HepG2 (cell line): ENCODE data around the gene SPOP. TPM values are rescaled to one million over a fixed set of nuclear protein-coding genes. Genes with fewer than 3 reads are reported as not detected.

Experiments
- ARID5B ChIP-seq: IDR thresholded peaks from 2 replicates; pipeline ENCODE4 v1.4.0; 2020; ENCODE audit warnings: mild to moderate bottlenecking, missing genetic modification reagents
- CHCHD3 ChIP-seq: sonication (generic); formaldehyde crosslinking; IDR thresholded peaks from 2 replicates; pipeline ENCODE4 v1.8.0; 2022; ENCODE audit warnings: mild to moderate bottlenecking, missing genetic modification reagents, moderate library complexity
- ELK4 ChIP-seq: sonication (generic); formaldehyde crosslinking; IDR thresholded peaks from 2 replicates; pipeline ENCODE4 v1.9.0; 2021; ENCODE audit warnings: missing genetic modification reagents, borderline replicate concordance
- FOXM1 ChIP-seq: sonication (generic); formaldehyde crosslinking; IDR thresholded peaks from 2 replicates; pipeline ENCODE4 v1.5.0; 2020; ENCODE audit warnings: missing genetic modification reagents
- HIC2 ChIP-seq: sonication (generic); formaldehyde crosslinking; IDR thresholded peaks from 2 replicates; pipeline ENCODE4 v1.9.0; 2022; ENCODE audit warnings: low read depth, missing genetic modification reagents
- HMGXB4 ChIP-seq, 2 experiments: sonication (generic) in 1 of 2; formaldehyde crosslinking in 1 of 2; IDR thresholded peaks; 2 replicates each; pipeline versions ENCODE4 v1.4.0 to v1.6.1; 2018 to 2020; ENCODE audit warnings: missing genetic modification reagents in 2 of 2, borderline replicate concordance in 1 of 2, low read depth in 1 of 2, mild to moderate bottlenecking in 1 of 2, missing biosample characterization in 1 of 2
- IKZF5 ChIP-seq: IDR thresholded peaks from 2 replicates; pipeline ENCODE4 v1.6.1; 2018; ENCODE audit warnings: missing genetic modification reagents, mild to moderate bottlenecking, missing compliant biosample characterization
- KDM5B ChIP-seq: sonication (generic); formaldehyde crosslinking; IDR thresholded peaks from 2 replicates; pipeline ENCODE4 v1.4.0; 2020; ENCODE audit warnings: missing genetic modification reagents, mild to moderate bottlenecking, borderline replicate concordance
- NFYC ChIP-seq: IDR thresholded peaks from 2 replicates; pipeline ENCODE4 v1.6.1; 2016; ENCODE audit warnings: missing genetic modification reagents, missing compliant biosample characterization
- SPEN ChIP-seq: sonication (generic); formaldehyde crosslinking; IDR thresholded peaks from 2 replicates; pipeline ENCODE4 v1.5.1; 2020; ENCODE audit warnings: low read depth, mild to moderate bottlenecking, missing genetic modification reagents
- STAG1 ChIP-seq: sonication (generic); formaldehyde crosslinking; IDR thresholded peaks from 2 replicates; pipeline ENCODE4 v1.4.0; 2020; ENCODE audit warnings: missing genetic modification reagents
- ZKSCAN1 ChIP-seq: fragments of 150-350 bp; IDR thresholded peaks from 2 replicates; pipeline ENCODE4 v1.6.1; 2014; ENCODE audit warnings: low read length
- ZNF205 ChIP-seq: IDR thresholded peaks from 2 replicates; pipeline ENCODE4 v1.6.1; 2018; ENCODE audit warnings: missing biosample characterization, missing genetic modification reagents
- ZNF235 ChIP-seq: sonication (generic); formaldehyde crosslinking; IDR thresholded peaks from 2 replicates; pipeline ENCODE4 v1.8.1; 2023; ENCODE audit warnings: mild to moderate bottlenecking, missing genetic modification reagents, borderline replicate concordance
- ZNF33B ChIP-seq: sonication (generic); formaldehyde crosslinking; IDR thresholded peaks from 2 replicates; pipeline ENCODE4 v1.5.1; 2020; ENCODE audit warnings: mild to moderate bottlenecking, missing genetic modification reagents
- ZNF691 ChIP-seq: sonication (generic); formaldehyde crosslinking; IDR thresholded peaks from 2 replicates; pipeline ENCODE4 v1.4.0; 2020; ENCODE audit warnings: missing genetic modification reagents, low read depth, mild to moderate bottlenecking, borderline replicate concordance
- polyA plus RNA-seq, 8 experiments: library from polyadenylated mRNA; depleted of rRNA in 3 of 8; stranded (reverse) in 7 of 8; unstranded in 1 of 8; fragments of >200 nt; fragmentation: Illumina TruSeq in 4 of 8; extraction: Trizol in 4 of 8; gene quantifications; 2 replicates each; pipeline versions ENCODE4 v1.2.1 to v1.2.3, GENCODE V29; 2011 to 2016; ENCODE audit warnings: low read depth in 4 of 8, missing spikeins in 1 of 8, mixed read lengths in 1 of 8; ENCODE audit not compliant: insufficient read depth in 1 of 8
- total RNA-seq, 5 experiments: library from RNA; depleted of rRNA; stranded (reverse); fragments of >200 nt; fragmentation: Illumina TruSeq; extraction: Trizol; gene quantifications; 2 replicates each; pipeline ENCODE4 v1.2.3, GENCODE V29; 2016; ENCODE audit warnings: low read depth in 1 of 5

Gene SPOP
- total and polyA plus RNA-seq, 2 of the 13 experiments (the other 11 are each of a cell fraction or from before 2014, with no cell fraction given), result 52.8 to 60.8 TPM

GRCh38 chr17:49567871-49568694 lies 109.8 kb downstream of the SPOP start (continued):
- TF ChIP-seq ARID5B (CRISPR knock-in tag), result peak; percentile 46
- TF ChIP-seq KDM5B, result peak; percentile 50; the same call in 1 of the 2 replicates
- TF ChIP-seq SPEN (CRISPR knock-in tag), result peak; percentile 35; the same call in 1 of the 2 replicates
- TF ChIP-seq CHCHD3, result 0 out of 2 replicates have a peak, but pooled peaks have one; percentile 6
- TF ChIP-seq ZNF33B, result peak; percentile 74; the same call in 1 of the 2 replicates
- 0 out of 2 replicates have a peak, but pooled peaks have one; percentile 26 for TF ChIP-seq ZNF235
- TF ChIP-seq IKZF5 (CRISPR knock-in tag), result peak; percentile 79; the same call in 1 of the 2 replicates
- TF ChIP-seq NFYC (CRISPR knock-in tag), result 0 out of 2 replicates have a peak, but pooled peaks have one; percentile 15
- peak; percentile 100 for TF ChIP-seq STAG1 (CRISPR knock-in tag)
- no peak for TF ChIP-seq ELK4 (CRISPR knock-in tag)
- TF ChIP-seq ZNF205 (CRISPR knock-in tag), result peak; percentile 80
- no peak for TF ChIP-seq FOXM1 (CRISPR knock-in tag)
- TF ChIP-seq HIC2 (CRISPR knock-in tag), result peak; percentile 98
- TF ChIP-seq HMGXB4 (CRISPR knock-in tag; IDR thresholded peaks at IDR 0.05; ENCODE audit: borderline replicate concordance in 1 of 2, low read depth in 1 of 2), result peak; percentile 91 to 97
- TF ChIP-seq ZKSCAN1, result peak; percentile 99
- TF ChIP-seq ZNF691 (CRISPR knock-in tag), result peak; percentile 81; the same call in 1 of the 2 replicates
